ENCODE data around the gene QRICH1. TPM values are rescaled to one million over a fixed set of nuclear protein-coding genes. Genes with fewer than 3 reads are reported as not detected.

Gene QRICH1
- total RNA-seq, 1 experiment from 2014 or later, result 87.5 TPM

- CTCF ChIA-PET, result no interaction called here
Measured at GRCh38 chr3:49034650-49035049, 59.2 kb downstream of the QRICH1 start.

GRCh38 chr3:49032646-49033304, 61.1 kb downstream of the QRICH1 start:
- no peak overlapping the region for H3K4me2 ChIP-seq
- H3K9me2 ChIP-seq (ENCODE audit: insufficient read depth), result no peaks in the 10 kb centered on the region
- no peaks in the 10 kb centered on the region for H3K9me3 ChIP-seq (ENCODE audit: insufficient read depth, low read depth)
- no peak overlapping the region for H2AFZ ChIP-seq
- no peak overlapping the region for H3K27ac ChIP-seq
- ChIA-PET CTCF (no interaction called here), POLR2A (ENCODE audit: unreplicated experiment) (interaction anchor here (0.7 kb wide), 1 partner anchor 183 kb away, joined by 4 read pairs; no protein-coding TSS in a partner anchor)
- no peaks in the 10 kb centered on the region for H4K20me1 ChIP-seq (ENCODE audit: insufficient read depth)
- no peak for TF ChIP-seq EZH2 (IDR thresholded peaks at IDR 0.05; ENCODE audit: low read depth)
- TF ChIP-seq CTCF (conservative IDR thresholded peaks at IDR 0.05), result no peak
- H3K4me1 ChIP-seq (replicated peaks; ENCODE audit: insufficient read depth), result peaks cover 7% of the 10 kb centered on the region
- H3K4me3 ChIP-seq, result no peak overlapping the region
- no TSS peak for BruUV-seq (replicated peaks)
- no peaks in the 10 kb centered on the region for H3K27me3 ChIP-seq (ENCODE audit: insufficient read depth, low read depth)
- H3F3A ChIP-seq (ENCODE audit: insufficient read depth, low read depth), result peaks cover 19% of the 10 kb centered on the region
- H3K36me3 ChIP-seq (ENCODE audit: low read depth), result no peaks in the 10 kb centered on the region
- peaks cover 14% of the 10 kb centered on the region for H3K79me2 ChIP-seq (ENCODE audit: low read depth)
- no peak for DNase-seq
- intact Hi-C loops (cut with micrococcal nuclease; ENCODE audit: unreplicated experiment), result no loop called here

More at GRCh38 chr3:49034650-49035049, 59.2 kb downstream of the QRICH1 start:
- no peaks in the 10 kb centered on the region for H3K9me2 ChIP-seq (ENCODE audit: insufficient read depth)
- intact Hi-C loops (cut with micrococcal nuclease; ENCODE audit: unreplicated experiment), result no loop called here
- no peak for DNase-seq
- H3K9me3 ChIP-seq (ENCODE audit: insufficient read depth, low read depth), result no peaks in the 10 kb centered on the region
- POLR2A ChIA-PET (ENCODE audit: unreplicated experiment), result interaction anchor here (0.6 kb wide), 1 partner anchor 242 kb away, joined by 3 read pairs; no protein-coding TSS in a partner anchor
- no peaks in the 10 kb centered on the region for H3K36me3 ChIP-seq (ENCODE audit: low read depth)
- no peaks in the 10 kb centered on the region for H4K20me1 ChIP-seq (ENCODE audit: insufficient read depth)
- no peaks in the 10 kb centered on the region for H3K27me3 ChIP-seq (ENCODE audit: insufficient read depth, low read depth)
- TF ChIP-seq CTCF (conservative IDR thresholded peaks at IDR 0.05), result no peak
- TF ChIP-seq EZH2 (IDR thresholded peaks at IDR 0.05; ENCODE audit: low read depth), result no peak
- H3K27ac ChIP-seq, result no peak overlapping the region
- H3K4me2 ChIP-seq, result no peak overlapping the region
- H3K79me2 ChIP-seq (ENCODE audit: low read depth), result no peaks in the 10 kb centered on the region
- BruUV-seq (replicated peaks), result no TSS peak
- H3K4me3 ChIP-seq, result no peak overlapping the region
- peaks cover 16% of the 10 kb centered on the region for H3F3A ChIP-seq (ENCODE audit: insufficient read depth, low read depth)
- no peaks in the 10 kb centered on the region for H3K4me1 ChIP-seq (replicated peaks; ENCODE audit: insufficient read depth)
- no peak overlapping the region for H2AFZ ChIP-seq

GRCh38 chr3:49030321-49030720, 63.5 kb downstream of the QRICH1 start:
- Histone ChIP-seq H3K27ac (no peak overlapping the region), H3F3A (ENCODE audit: insufficient read depth, low read depth) (peaks cover 34% of the 10 kb centered on the region), H3K36me3 (ENCODE audit: low read depth) (peaks cover 14% of the 10 kb centered on the region; the same call in 1 of the 2 replicates), H3K9me2 (ENCODE audit: insufficient read depth) (no peaks in the 10 kb centered on the region), H3K27me3 (ENCODE audit: insufficient read depth, low read depth) (no peaks in the 10 kb centered on the region), H3K4me1 (replicated peaks; ENCODE audit: insufficient read depth) (peaks cover 8% of the 10 kb centered on the region), H3K4me2 (no peak overlapping the region), H3K79me2 (ENCODE audit: low read depth) (peaks cover 37% of the 10 kb centered on the region), H3K9me3 (ENCODE audit: insufficient read depth, low read depth) (no peaks in the 10 kb centered on the region), H4K20me1 (ENCODE audit: insufficient read depth) (no peaks in the 10 kb centered on the region; the same call in 1 of the 2 replicates), H2AFZ (no peak overlapping the region), H3K4me3 (no peak overlapping the region)
- POLR2A ChIA-PET (ENCODE audit: unreplicated experiment), result no interaction called here
- no TSS peak for BruUV-seq (replicated peaks)
- intact Hi-C loops (cut with micrococcal nuclease; ENCODE audit: unreplicated experiment), result no loop called here
- CTCF ChIA-PET, result no interaction called here
- TF ChIP-seq CTCF (conservative IDR thresholded peaks at IDR 0.05) (no peak), EZH2 (IDR thresholded peaks at IDR 0.05; ENCODE audit: low read depth) (no peak)
- no peak for DNase-seq
